IPS-20b (cell line): ENCODE results near the gene RAB27B.

Experiments used
- H3K27ac ChIP-seq: one replicate; pipeline ENCODE4 v1.5.1; 2013; ENCODE audit warnings: low read length
- H3K27me3 ChIP-seq: 2 replicates; pipeline ENCODE4 v1.6.1; 2013; ENCODE audit warnings: mild to moderate bottlenecking, low read length, inconsistent platforms; ENCODE audit not compliant: insufficient read depth
- H3K36me3 ChIP-seq: 2 replicates; pipeline ENCODE4 v1.6.1; 2013; ENCODE audit warnings: low read depth, mild to moderate bottlenecking, inconsistent platforms, low read length, moderate library complexity; ENCODE audit not compliant: insufficient read depth
- H3K4me1 ChIP-seq: 2 replicates; pipeline ENCODE4 v1.6.1; 2013; ENCODE audit warnings: mild to moderate bottlenecking, control low read depth, inconsistent platforms, low read length, moderate library complexity; ENCODE audit not compliant: insufficient read depth
- H3K4me3 ChIP-seq: 2 replicates; pipeline ENCODE4 v1.5.1; 2013; ENCODE audit warnings: mild to moderate bottlenecking, low read length, inconsistent platforms
- H3K9ac ChIP-seq: 2 replicates; pipeline ENCODE4 v1.6.1; 2013; ENCODE audit warnings: low read depth, mild to moderate bottlenecking, inconsistent platforms, low read length, moderate library complexity
- H3K9me3 ChIP-seq: 2 replicates; pipeline ENCODE4 v1.6.1; 2013; ENCODE audit warnings: mild to moderate bottlenecking, low read depth, low read length, inconsistent platforms; ENCODE audit not compliant: insufficient read depth

Gene RAB27B

DNA sequence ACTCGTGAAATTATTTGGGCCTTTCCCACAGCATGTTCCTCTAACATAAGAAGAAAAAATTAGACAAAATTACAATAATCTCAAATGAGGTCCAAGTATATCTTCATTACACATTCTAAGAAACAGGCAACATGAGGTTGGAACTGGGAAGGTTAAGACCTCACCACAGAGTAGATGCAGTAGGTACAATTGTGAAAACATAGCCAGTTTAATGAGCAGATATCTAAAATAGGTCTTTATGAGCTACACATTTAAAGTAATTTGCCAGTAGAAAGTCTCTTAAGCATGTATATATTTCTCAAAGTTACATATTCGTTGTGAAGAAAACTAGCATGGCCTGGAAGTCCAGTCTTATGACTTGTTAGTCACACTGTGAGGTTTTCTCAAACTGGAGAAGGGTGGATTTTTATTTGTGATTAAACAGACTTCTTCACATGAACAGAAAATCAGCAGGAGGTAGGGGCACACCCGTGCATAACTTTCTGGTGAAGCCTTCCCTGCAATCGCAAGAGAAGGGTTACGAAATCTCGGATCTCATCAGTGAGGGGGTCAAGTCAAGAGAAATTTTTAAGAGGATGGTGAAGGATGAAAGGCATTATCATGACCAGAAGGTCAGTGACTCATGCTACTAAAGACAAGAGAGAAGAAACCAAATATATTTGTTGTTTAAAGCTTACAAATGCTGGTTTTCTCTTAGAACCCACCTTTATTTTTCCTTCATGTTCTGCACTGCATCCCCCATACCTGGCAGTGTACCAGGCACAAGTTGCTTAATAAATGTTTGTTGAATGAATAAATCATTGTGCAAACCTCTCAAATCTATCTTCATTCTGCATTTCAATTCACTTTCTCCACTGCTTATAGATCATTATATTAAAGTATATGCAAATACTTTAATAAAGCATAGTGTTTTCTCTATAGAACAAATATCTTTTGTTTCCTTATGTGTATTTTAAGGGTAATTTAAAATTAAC, 5.1 kb upstream of the RAB27B start:
- no peaks in the 10 kb centered on the region for H3K36me3 ChIP-seq
- H3K9ac ChIP-seq: no peak overlapping the region
- H3K4me1 ChIP-seq: no peaks in the 10 kb centered on the region; the same call in 1 of the 2 replicates
- H3K27ac ChIP-seq: no peak overlapping the region
- H3K4me3 ChIP-seq: no peak overlapping the region
- no peaks in the 10 kb centered on the region for H3K9me3 ChIP-seq
- H3K27me3 ChIP-seq: peaks cover 19% of the 10 kb centered on the region

DNA sequence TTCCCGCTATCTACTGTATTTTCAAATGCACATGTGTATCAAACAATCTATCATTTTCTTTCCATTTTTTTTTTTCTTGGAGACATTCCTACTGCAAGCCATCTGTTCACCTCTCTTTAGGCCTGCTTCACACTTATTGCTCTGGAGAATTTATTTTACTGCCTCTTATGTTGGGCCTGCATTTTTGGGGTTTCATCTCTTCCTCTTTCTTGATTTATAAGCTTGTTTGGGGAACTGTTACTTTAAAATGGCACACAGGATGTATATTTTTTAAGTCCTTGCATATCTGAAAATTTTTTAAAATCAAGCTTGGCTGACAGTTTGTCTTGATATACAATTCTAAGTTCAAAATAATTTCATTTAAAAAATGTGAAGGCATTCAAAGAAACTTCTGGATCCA, 3.5 kb upstream of the RAB27B start:
- H3K4me3 ChIP-seq: no peak overlapping the region
- H3K9ac ChIP-seq: no peak overlapping the region
- no peak overlapping the region for H3K27ac ChIP-seq
- no peaks in the 10 kb centered on the region for H3K9me3 ChIP-seq
- H3K36me3 ChIP-seq: no peaks in the 10 kb centered on the region
- H3K4me1 ChIP-seq: peaks cover 4% of the 10 kb centered on the region; the same call in 1 of the 2 replicates
- H3K27me3 ChIP-seq: peaks cover 20% of the 10 kb centered on the region

DNA sequence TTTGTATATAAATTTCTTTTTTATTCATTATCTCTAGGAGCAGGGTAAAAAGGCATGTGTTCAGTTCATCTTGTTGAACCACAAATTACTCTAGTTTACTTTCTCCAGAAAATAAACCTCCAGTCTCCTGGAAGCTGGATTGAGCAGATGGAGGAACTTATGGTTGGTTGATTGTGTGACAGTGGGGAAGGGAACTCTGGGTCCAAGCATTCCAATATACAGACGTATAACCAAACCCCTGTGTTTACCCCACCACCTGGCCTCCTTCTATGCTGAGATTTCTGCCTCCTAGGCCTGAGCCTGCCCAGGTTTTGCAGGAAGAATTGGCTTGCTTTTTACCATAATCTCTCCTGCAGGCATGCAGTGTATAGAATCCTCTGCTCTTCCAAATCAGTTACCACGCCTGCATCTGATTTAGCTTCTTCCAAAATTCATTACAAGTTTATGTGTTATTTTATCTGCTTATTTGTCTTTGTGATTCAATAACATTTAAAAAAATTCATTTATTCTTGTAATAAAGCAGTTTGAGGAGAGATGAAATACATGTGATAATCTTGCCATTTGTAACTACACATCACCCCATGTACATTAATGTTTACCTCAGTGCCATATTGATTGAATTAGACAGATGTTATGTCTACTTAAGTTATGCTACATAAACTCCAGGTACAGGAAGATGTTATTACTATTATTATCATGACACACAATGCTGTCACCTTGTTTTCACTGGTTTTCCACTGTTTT, 2.5 kb upstream of the RAB27B start:
- peaks cover 4% of the 10 kb centered on the region; the same call in 1 of the 2 replicates for H3K4me1 ChIP-seq
- no peaks in the 10 kb centered on the region for H3K9me3 ChIP-seq
- H3K9ac ChIP-seq: no peak overlapping the region
- no peak overlapping the region for H3K27ac ChIP-seq
- H3K36me3 ChIP-seq: no peaks in the 10 kb centered on the region
- no peak overlapping the region for H3K4me3 ChIP-seq
- peaks cover 20% of the 10 kb centered on the region for H3K27me3 ChIP-seq

DNA sequence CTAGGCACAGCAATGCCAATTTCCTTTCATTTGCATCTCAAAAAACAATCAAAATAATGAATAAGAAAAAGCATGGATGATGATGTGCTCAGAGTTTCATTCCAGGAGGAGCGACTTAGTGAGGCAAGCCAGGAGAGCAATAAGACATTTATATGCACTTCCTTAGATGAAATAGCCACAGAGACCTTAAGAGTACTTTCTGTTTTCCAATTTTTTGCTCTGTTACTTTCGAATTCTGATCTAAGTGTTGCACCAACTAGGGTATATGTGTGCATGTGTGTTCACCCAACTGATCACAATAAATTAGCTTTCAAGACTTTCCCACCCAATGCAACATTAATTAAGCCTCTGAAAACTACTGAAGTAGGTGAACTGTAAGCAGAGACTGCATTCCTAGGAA, 709 bp downstream of the RAB27B start:
- Histone ChIP-seq H3K4me3 (peak overlapping the region; percentile 76), H3K9ac (peak overlapping the region; percentile 40; the same call in 1 of the 2 replicates), H3K27ac (no peak overlapping the region), H3K27me3 (peaks cover 20% of the 10 kb centered on the region), H3K4me1 (peaks cover 4% of the 10 kb centered on the region; the same call in 1 of the 2 replicates), H3K36me3 (no peaks in the 10 kb centered on the region), H3K9me3 (no peaks in the 10 kb centered on the region)

DNA sequence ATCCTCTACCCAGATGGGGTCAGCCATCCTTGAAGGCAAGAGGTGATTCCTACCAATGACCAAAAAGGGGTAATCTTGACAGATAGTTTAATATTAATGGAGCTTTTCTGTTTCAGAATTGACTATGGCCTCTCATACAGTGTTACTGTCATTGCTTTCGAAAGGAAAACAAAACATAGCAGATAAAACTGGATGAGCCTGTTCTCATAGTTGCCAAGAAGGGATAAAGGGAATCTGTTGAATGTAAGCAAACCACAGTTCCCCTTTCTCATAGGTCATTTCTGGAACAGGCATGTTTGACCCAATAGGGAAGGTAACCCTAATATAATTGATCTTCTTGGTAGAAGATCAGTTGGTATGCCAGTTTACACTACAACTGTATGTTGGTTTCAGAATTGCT, 1.6 kb downstream of the RAB27B start:
- H3K36me3 ChIP-seq: no peaks in the 10 kb centered on the region
- peaks cover 20% of the 10 kb centered on the region for H3K27me3 ChIP-seq
- H3K9me3 ChIP-seq: no peaks in the 10 kb centered on the region
- no peak overlapping the region for H3K27ac ChIP-seq
- H3K9ac ChIP-seq: no peak overlapping the region
- no peak overlapping the region for H3K4me3 ChIP-seq
- peaks cover 4% of the 10 kb centered on the region; the same call in 1 of the 2 replicates for H3K4me1 ChIP-seq

DNA sequence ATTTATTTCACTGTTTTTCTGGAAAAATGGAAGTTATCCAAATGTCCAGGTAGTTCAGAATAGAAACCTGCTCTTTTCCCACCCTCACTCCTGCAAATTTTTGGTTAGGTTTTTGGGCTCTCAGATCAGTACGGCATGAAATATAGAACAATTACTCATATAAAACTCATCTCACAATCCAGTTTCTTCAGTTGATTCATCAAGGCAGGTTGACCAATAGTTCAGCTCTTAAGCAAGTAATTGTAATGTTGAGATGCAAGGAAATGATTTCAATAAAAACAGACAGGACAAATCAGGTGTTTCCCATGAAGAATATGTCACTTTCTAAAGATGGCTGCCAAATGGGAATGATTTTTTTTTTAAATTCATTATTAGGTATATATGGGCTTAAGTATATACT, 2.0 kb downstream of the RAB27B start:
- H3K9me3 ChIP-seq: no peaks in the 10 kb centered on the region
- H3K4me1 ChIP-seq: peaks cover 4% of the 10 kb centered on the region; the same call in 1 of the 2 replicates
- H3K36me3 ChIP-seq: no peaks in the 10 kb centered on the region
- no peak overlapping the region for H3K9ac ChIP-seq
- H3K27me3 ChIP-seq: peaks cover 20% of the 10 kb centered on the region
- H3K27ac ChIP-seq: no peak overlapping the region
- H3K4me3 ChIP-seq: no peak overlapping the region

DNA sequence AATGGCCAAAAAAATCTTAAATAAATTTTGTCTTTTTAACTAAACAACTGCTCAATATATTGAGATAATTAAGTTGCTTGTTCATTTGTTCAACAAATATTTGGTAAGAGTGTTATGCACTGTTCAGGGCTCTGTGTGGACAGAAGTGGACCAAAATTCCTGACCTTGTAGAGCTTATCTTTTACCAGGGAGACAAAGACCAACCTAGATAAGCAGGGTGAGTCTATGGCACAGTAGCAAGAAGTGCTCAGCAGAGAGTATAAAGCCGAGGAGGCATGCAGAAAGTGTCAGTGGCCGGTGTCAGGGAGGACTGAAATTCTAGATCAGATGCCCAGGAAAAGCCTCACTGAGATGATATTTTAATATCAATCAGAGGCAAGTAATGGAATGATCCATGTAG, 2.6 kb downstream of the RAB27B start:
- H3K9me3 ChIP-seq: no peaks in the 10 kb centered on the region
- H3K27ac ChIP-seq: no peak overlapping the region
- peaks cover 20% of the 10 kb centered on the region for H3K27me3 ChIP-seq
- H3K4me1 ChIP-seq: peaks cover 4% of the 10 kb centered on the region; the same call in 1 of the 2 replicates
- no peak overlapping the region for H3K9ac ChIP-seq
- no peaks in the 10 kb centered on the region for H3K36me3 ChIP-seq
- no peak overlapping the region for H3K4me3 ChIP-seq

DNA sequence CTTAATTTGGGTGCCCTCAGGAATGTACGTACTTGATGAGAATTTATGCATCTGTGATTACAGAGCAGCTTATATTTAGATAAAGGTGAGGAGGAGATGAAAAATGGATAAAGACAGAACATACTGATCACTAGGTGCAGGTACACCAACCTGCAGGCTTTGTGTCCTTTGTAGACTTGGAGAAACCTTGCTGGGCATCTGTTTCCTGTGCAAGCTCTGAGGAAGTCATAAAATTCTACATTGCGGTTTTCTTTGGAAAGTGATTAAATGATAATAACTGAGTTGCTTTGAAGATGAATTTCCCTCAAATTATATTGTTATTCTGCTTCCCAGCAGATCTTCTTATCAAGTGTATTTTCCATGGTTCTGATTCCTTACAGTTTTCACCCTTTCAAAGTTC, 7.7 kb downstream of the RAB27B start:
- Histone ChIP-seq H3K27me3 (no peaks in the 10 kb centered on the region), H3K9ac (no peak overlapping the region), H3K4me3 (no peak overlapping the region), H3K27ac (no peak overlapping the region), H3K36me3 (no peaks in the 10 kb centered on the region), H3K9me3 (no peaks in the 10 kb centered on the region), H3K4me1 (no peaks in the 10 kb centered on the region)

DNA sequence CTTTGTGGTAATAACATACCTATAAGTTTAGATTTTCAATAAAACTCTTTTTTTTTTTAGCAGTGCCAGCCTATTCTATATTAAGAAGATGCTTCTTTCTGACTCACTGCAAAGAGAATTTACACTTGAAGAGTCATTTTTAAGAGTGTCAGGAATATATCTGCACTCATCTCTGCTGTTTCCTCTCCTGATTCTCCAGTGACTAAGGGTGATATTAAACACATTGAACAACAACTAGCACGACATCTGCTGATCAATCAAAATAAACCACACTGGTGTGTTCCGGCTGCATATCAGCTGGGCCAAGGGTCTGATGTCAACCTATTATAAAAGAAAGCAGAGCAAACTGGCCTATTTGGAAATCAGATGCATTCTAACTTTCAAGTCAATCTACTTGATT, 15.0 kb downstream of the RAB27B start:
- Histone ChIP-seq H3K9me3 (no peaks in the 10 kb centered on the region), H3K4me3 (no peak overlapping the region), H3K36me3 (no peaks in the 10 kb centered on the region), H3K27ac (no peak overlapping the region), H3K27me3 (no peaks in the 10 kb centered on the region), H3K4me1 (no peaks in the 10 kb centered on the region), H3K9ac (no peak overlapping the region)

DNA sequence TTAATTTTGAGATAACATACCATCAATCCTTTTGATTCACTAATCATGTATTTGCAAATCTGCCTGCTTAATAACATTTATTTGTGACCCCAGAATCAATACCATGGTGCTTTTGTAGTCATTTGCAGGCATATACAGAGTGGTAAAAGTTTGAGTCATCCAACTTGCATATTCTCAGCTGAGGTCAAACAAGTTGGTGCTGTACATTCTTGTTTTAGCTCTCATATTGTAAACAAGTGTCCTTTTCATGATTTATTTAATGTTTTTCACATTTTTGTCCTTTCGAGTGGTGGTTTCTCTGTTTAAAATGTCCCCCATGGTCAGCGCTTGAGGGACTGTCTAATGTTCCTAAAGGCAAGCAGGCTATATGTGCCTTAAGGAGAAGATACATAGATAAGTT, 17.5 kb downstream of the RAB27B start:
- Histone ChIP-seq H3K4me3 (no peak overlapping the region), H3K9ac (no peak overlapping the region), H3K27ac (no peak overlapping the region), H3K4me1 (no peaks in the 10 kb centered on the region), H3K36me3 (no peaks in the 10 kb centered on the region), H3K27me3 (no peaks in the 10 kb centered on the region), H3K9me3 (no peaks in the 10 kb centered on the region)

DNA sequence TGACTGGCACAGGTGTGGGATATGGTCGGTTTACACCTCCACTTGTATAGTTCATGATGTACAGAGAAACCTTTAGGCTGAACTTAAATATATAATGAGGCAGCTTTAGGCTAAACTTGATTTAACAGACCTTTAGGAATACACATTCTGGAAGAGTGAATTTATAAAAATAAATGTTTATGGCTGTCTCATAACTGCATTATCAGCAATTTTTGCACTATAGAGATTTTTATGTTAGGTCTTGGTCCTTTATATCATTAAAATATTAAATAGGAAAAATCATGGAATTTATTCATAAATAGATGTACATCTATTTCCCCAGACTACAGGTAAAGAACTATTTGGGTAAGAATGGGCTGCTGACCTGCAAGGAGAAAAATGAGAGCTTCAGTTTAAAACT, 19.8 kb downstream of the RAB27B start:
- Histone ChIP-seq H3K27ac (no peak overlapping the region), H3K9me3 (no peaks in the 10 kb centered on the region), H3K36me3 (no peaks in the 10 kb centered on the region), H3K4me1 (no peaks in the 10 kb centered on the region), H3K9ac (no peak overlapping the region), H3K27me3 (no peaks in the 10 kb centered on the region), H3K4me3 (no peak overlapping the region)
